GM21825 (cell line): ENCODE measurements around the gene OLFML3.
"Not testable (repeated sequence)": the region's sequence is repeated elsewhere in the genome, so short reads cannot be mapped to it uniquely, and the experiment has no call there.

Experiments
- ATAC-seq: cut with Tn5 transposase; IDR thresholded peaks from one replicate; pipeline ENCODE4 v1.9.1; 2021; ENCODE audit warnings: mild to moderate bottlenecking, moderate library complexity; ENCODE audit not compliant: unreplicated experiment

Gene OLFML3

DNA sequence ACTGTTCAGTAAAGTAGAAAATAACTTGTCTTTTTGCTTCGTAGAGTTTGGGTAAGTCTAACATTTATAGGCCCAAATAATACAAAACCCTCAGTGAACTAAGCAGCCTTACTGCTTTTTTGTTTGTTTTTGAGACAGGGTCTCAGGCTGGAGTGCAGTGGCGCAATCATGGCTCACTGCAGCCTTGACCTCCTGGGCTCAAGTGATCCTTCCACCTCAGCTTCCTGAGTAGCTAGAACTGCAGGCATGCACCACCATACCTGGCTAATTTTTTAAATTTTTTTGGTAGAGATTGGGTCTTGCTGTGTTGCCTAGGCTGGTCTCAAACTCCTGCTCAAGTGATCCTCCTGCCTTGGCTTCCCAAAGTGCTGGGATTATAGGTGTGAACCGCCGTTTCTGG, 31.1 kb upstream of the OLFML3 start:
- ATAC-seq = not testable (repeated sequence)

DNA sequence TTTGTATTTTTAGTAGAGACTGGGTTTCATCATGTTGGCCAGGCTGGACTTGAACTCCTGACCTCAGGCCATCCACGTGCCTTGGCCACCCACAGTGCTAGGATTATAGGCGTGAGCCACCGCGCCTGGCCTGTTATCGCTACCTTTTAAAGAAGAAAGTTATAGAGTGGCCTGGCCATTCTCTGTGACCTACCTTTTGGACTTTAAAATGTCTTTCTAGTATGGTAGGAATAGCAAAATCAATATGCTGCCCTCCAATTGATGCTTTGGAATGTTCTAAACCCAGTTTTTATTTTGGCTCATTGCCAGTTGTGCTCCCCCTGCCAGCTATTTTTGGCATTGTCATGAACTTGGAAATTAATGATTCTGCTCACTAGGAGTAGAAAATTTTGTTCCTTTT, 30.3 kb upstream of the OLFML3 start:
- ATAC-seq = no peak

DNA sequence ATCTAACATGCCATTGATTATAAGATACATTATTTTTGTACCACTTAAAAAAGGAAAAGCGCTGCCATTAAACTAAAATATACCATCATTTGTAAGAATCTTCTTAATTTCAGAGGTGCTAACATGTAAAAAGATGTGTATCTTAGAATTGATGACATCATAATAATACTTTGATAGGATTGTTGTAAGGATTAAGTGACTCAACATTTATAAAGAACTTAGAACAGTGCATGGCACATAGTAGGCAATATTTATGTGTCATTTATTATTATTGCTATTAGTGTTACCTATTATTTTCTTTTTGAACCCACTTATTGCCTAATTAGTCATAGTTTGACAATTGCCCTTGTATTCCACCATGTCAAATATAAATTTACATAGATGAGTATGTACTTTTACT, 28.4 kb upstream of the OLFML3 start:
- no peak for ATAC-seq

DNA sequence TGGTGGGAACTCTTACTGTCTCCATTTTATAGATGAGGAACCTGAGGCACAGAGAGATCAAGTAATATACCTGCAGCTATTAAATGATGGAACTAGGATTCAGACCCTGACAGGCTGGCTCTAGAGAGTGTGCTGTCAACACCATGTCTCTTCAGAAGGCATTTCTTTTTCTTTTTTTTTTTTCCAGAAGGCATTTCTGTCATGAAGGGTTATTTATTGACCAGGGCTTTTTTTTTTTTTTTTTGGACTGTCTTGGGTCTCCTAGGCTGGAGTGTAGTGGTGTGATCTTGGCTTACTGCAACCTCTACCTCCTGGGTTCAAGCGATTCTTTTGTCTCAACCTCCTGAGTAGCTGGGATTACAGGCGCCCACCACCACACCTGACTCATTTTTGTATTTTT, 27.6 kb upstream of the OLFML3 start:
- no peak for ATAC-seq

DNA sequence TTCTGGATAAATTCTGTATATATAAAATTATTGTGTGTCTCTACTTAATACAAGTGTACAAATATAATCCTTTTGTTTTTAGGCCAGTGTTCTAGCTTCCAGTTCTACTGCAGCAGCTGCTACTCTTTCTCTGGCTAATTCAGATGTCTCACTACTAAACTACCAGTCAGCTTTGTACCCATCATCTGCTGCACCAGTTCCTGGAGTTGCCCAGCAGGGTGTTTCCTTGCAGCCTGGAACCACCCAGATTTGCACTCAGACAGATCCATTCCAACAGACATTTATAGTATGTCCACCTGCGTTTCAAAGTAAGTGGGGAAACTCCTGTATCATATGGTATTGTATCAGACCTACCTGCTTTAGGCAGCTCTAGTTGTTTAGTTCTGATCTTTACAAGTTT, 21.3 kb upstream of the OLFML3 start:
- no peak for ATAC-seq

DNA sequence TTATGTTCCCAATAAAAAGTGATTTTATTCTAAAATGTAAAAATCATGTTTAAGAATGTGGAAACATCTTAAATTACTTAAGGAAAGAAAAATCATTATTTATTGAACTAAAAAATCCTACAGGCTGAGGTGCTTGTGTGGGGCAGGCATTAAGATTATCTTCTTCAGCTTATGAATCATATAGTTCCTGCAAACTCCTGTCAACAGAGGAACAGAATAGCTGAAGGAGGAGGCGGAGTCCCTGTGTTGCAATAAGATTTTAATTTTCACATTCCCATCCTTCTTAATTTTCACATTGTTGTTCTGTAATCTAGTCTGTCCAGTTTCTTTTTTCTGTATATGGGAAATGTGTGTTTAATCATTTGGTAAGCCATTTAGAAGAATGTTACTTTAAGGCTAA, 20.6 kb upstream of the OLFML3 start:
- no peak for ATAC-seq

DNA sequence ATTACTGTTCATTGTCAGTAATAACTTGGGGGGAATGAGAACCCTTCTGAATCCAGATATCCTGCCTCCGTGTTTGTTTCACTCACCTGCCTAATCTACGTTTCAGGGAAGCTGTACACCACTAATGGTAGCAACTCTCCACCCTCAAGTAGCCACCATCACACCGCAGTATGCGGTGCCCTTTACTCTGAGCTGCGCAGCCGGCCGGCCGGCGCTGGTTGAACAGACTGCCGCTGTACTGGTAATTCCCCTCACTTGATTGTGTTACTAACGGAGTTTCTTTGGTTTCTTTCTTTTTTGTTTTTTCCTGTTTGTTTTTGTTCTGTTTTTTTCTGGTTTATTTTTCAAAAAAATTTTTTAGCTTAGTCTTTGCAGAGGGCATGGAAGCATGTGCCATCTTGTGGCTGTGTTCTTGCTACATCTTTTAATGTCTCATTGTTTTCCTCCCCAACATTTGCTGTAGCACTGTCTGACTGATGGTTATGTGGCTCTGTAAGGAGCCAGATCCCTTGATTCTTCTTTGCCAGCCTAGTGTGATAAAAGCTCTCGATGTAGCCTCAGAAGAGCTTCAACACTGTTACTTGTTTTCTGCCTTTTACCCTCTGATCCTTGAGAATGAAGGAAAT, 15.9 kb upstream of the OLFML3 start:
- no peak for ATAC-seq

DNA sequence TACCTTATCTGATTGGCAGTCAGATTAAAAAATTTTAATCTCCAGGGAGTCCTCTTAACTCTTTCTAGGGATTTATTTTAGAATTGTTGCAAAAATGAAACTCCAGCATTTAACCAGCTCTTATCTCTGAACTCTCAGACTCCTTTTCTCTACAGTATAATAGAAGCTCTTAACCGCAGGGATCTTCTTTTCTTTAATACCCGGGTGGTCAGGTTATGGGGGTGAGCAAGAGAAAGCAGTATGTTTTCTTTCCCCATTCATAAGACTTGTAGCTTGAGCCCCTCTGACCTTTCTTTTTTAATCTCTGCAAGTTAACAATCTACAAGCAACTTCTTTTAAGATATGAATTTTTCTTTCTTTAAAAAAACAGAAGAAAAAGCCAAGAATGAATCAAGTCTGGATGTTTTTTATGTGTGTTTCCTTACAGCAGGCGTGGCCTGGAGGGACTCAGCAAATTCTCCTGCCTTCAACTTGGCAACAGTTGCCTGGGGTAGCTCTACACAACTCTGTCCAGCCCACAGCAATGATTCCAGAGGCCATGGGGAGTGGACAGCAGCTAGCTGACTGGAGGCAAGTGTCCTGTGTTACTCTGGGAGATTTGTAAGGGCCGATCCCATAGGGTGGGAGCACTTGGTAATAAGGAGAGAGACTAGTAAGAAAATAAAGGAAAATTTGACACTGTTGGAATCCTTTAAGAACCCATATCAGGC, 13.4 kb upstream of the OLFML3 start:
- ATAC-seq = no peak

DNA sequence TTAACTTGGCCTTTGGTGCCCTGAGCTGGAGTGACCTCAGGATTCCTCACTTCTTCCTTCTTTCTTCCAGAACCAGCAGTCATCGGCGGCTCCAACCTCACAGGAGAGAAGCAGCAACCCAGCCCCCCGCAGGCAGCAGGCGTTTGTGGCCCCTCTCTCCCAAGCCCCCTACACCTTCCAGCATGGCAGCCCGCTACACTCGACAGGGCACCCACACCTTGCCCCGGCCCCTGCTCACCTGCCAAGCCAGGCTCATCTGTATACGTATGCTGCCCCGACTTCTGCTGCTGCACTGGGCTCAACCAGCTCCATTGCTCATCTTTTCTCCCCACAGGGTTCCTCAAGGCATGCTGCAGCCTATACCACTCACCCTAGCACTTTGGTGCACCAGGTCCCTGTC, 6.3 kb upstream of the OLFML3 start:
- no peak for ATAC-seq

DNA sequence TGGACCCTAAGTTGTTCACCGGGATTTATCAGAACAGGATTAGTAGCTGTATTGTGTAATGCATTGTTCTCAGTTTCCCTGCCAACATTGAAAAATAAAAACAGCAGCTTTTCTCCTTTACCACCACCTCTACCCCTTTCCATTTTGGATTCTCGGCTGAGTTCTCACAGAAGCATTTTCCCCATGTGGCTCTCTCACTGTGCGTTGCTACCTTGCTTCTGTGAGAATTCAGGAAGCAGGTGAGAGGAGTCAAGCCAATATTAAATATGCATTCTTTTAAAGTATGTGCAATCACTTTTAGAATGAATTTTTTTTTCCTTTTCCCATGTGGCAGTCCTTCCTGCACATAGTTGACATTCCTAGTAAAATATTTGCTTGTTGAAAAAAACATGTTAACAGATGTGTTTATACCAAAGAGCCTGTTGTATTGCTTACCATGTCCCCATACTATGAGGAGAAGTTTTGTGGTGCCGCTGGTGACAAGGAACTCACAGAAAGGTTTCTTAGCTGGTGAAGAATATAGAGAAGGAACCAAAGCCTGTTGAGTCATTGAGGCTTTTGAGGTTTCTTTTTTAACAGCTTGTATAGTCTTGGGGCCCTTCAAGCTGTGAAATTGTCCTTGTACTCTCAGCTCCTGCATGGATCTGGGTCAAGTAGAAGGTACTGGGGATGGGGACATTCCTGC, 3.9 kb upstream of the OLFML3 start:
- ATAC-seq = no peak

DNA sequence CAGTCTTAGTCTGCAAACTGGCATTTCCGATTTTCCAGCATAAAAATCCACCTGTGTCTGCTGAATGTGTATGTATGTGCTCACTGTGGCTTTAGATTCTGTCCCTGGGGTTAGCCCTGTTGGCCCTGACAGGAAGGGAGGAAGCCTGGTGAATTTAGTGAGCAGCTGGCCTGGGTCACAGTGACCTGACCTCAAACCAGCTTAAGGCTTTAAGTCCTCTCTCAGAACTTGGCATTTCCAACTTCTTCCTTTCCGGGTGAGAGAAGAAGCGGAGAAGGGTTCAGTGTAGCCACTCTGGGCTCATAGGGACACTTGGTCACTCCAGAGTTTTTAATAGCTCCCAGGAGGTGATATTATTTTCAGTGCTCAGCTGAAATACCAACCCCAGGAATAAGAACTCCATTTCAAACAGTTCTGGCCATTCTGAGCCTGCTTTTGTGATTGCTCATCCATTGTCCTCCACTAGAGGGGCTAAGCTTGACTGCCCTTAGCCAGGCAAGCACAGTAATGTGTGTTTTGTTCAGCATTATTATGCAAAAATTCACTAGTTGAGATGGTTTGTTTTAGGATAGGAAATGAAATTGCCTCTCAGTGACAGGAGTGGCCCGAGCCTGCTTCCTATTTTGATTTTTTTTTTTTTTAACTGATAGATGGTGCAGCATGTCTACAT, 2.5 kb upstream of the OLFML3 start:
- ATAC-seq = no peak

DNA sequence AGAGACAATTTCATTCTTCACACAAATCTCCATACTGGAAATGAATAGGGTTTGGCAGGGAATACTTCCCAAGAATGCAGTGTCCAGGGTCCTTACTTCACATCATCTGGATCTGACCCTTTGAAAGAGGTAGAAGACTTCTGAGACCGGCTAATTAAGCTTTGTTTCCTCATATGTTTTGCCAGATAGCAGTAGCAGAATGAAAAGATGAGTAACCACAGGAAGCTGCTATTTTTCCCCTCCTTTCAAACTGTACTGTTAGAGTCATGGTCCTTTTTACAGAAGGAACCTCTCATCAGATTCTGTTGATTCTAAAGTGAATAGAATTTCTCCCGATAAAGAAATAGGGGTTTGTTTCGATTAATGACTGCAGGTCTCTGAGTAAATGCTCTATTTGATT, 1.4 kb upstream of the OLFML3 start:
- ATAC-seq = no peak

DNA sequence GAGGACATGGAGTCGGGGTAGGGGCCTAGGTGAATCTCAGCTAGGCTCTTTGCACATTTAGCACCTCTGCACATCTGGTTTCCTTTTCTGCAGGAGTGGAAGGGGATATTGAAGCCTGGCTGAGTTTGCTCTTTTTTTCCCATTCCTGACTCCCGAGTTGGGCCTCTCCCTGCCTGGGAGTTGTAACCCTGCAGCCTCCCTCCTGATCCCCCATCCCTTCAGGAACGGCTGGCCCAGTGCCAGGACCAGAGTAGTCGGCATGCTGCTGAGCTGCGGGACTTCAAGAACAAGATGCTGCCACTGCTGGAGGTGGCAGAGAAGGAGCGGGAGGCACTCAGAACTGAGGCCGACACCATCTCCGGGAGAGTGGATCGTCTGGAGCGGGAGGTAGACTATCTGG, 836 bp downstream of the OLFML3 start:
- no peak for ATAC-seq

DNA sequence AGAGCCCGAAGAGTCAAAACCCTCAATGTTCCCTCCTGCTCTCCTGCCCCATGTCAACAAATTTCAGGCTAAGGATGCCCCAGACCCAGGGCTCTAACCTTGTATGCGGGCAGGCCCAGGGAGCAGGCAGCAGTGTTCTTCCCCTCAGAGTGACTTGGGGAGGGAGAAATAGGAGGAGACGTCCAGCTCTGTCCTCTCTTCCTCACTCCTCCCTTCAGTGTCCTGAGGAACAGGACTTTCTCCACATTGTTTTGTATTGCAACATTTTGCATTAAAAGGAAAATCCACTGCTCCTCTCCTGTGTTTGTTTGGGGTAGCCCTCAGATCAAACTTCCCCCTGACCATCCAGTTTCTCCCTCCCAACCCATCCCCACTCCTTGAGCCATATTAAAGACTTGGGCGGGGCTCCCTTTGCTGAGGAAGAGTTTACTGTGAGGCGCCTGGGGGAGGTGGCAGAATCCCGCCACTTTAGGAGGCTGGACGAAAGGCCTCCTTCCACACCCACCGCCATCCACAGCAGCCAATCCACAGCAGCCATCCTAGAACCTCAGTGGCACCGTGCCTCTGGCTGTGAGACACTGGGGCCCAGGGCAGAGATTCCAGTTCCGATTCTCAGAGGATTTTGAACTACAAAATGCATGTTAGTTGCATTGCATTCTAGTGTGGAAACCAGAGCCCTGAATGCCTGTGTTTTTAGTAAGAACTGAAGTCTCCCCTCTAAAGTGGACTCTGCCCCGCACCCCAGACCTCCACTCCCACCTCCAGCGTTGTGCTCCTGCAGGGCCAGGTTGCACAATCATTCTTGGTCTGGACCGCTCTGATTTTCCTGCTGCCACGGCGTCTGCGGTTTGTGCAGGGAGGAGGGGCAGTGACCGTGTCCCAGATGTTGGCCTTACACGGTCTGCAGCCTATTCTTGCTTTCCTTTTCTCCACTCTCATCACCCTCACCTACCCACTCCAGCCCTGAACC, 3.0 kb downstream of the OLFML3 start:
- ATAC-seq = no peak

DNA sequence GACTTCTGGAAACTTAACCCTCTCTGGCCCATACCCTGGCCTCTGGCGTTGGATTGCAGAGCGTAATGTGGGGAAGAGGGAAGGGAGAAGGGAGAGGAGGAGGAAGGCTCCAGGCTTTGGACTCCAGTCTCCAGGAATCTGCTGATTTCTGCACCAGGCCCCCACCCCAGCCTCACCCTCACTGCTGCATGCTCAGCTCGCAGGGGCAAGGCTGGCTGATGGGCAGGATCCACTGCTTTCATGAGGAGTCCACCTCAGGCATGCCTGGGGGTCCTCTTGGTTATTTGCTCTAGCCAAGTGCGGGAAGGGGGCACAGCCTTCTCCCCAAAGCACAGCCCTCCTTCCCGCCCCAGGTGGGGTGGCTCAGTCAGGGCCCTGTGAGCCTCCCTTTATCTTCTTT, 3.7 kb downstream of the OLFML3 start:
- ATAC-seq = no peak

DNA sequence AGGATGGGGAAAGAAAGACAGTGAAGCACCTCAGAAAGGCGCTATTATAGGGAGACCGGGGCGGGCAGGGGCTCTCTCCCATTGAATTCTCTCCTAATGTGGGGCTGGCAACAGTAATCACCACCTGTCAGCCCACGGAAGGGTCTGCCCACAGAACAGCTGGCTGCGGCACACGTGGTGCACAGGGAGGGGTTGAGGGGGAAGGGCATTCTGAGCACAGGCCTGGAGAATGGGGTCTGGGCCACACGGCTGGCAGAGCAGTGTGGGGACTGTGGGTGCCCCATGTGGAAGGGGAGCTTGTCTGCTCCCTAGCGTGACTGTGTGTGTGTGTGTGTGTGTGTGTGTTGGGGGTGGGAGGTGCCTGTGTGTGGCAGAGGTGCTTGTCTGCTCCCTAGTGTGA, 4.1 kb downstream of the OLFML3 start:
- no peak for ATAC-seq

DNA sequence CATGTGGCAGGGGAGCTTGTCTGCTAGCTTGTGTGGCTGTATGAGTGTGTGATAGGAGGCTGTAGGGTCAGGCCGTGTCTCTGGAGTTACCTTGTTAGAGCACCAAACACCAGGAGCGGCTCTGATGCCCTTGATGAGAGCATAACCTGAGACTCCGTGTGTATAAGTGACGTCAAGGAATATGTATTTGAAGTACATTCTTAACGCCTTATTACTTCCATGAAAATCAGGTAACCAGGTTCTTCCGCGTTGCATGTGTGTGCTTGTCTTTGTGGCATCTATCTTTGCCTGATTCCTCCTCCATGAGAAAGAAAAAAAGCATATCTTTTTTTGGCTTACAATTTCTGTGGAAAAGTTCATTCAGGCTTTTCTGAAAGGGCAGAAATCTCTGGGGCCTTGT, 4.6 kb downstream of the OLFML3 start:
- ATAC-seq = no peak

DNA sequence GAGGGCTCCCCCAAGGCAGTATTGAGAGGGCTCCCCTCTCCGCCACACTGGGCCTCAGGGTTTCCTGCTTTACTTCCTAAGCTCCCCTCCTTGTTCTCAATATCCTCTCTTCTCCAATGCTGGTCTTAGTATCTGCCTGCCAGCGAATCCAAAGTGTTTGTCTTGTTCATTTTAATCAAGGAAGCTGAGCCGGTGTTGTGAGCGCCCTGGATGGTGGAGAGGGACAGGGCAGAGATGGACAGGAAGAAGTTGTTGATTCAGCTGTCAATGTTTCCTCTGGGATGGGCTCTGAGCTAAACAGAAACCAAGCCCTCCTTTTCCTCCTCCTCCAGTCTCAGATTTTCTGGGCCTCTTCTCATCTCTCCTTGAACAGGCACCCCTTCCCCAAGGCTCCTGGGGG, 5.4 kb downstream of the OLFML3 start:
- no peak for ATAC-seq

DNA sequence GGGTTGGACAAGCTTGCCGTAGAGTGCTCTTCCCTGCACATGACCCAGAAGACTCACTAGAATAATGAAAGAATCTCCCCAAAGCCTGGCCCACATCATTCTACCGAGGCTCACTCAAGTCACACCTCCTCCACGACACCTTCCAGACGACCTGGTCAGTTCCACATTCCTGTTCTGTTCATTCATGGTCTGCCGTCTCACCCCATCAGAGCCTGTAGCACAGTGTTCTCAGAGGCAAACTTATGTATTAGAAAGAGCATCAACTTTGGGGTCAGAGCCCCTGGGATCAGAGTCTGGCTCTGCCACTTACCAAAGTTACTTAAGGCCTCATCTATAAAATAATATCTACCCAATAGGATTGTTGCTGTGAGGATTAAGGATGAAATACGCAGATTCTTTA, 7.5 kb downstream of the OLFML3 start:
- ATAC-seq = no peak

DNA sequence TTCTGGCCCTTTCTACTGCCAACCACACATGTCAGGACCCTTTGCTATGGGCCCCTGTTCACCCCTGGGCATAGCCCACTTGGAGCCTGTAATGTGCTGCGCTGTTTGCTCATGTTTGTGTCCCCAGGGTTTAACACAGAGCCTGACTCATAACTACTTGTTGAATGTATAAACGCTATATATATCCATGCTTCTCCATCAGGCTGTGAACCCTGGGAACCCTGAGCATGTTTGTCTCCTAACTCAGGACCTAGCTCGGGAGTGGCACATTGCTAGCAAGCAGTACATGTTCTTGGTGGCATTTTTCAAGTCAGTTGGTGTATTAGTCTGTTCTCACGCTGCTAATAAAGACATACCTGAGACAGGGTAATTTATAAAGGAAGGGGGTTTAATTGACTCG, 8.0 kb downstream of the OLFML3 start:
- ATAC-seq = no peak

DNA sequence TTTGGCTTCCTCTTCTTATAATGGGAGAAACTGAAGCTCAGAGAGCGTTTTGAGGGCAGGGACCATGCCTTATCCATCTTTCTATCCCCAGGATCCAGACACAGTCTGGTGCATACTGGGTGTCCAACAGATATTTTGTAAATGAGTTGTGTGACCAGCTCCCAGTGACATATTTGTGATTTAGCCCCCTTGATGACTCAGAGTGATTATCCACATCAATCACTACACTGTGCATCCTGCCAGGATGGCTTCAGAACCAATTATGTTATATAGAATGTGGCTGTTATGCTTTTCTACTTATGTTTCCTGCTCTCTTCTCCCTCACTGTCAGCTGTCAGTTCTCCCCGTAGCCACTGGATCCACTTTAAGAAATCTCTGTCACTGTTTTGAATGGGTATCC, 11.3 kb downstream of the OLFML3 start:
- no peak for ATAC-seq
